Endometrium (tissue), 2 donors: ENCODE results near the gene KMT2B.
A peak's percentile ranks its signal among the peaks of the same experiment; 100 is the strongest.
"Not testable (repeated sequence)": the region's sequence is repeated elsewhere in the genome, so short reads cannot be mapped to it uniquely, and the experiment has no call there.

ENCODE experiments used
- FAIRE-seq: peaks from 2 replicates; lab custom pipeline; 2012; peaks lifted over from hg19 to GRCh38; lab: Jason Lieb, UNC
- donor health status: control.
- donor health status: control.

Gene KMT2B

GRCh38 chr19:35717665-35718344 is at the start of gene KMT2B:
Gene KMT2B, plus strand, starts transcription at chr19:35718003. Its CDS starts 16 bp downstream, at chr19:35718019.
- FAIRE-seq, result no peak

DNA sequence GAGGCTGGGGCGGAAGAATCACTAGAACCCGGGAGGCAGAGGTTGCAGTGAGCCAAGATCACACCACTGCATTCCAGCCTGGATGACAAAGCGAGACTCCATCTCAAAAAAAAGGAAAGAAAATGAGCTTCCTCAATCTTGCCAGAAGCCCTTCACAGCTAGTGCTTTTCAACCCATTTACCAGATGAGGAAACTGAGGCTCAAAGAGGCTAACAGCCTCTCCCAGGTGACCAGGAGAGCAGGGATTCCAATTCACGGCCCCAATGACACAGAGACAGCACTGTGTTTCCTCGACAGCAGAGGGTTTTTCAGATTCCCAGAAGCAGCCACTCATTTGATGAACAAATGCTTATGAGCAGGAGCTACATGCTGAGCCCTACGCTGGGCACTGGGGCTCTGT is 48.2 kb upstream of the KMT2B start:
- no peak for FAIRE-seq

DNA sequence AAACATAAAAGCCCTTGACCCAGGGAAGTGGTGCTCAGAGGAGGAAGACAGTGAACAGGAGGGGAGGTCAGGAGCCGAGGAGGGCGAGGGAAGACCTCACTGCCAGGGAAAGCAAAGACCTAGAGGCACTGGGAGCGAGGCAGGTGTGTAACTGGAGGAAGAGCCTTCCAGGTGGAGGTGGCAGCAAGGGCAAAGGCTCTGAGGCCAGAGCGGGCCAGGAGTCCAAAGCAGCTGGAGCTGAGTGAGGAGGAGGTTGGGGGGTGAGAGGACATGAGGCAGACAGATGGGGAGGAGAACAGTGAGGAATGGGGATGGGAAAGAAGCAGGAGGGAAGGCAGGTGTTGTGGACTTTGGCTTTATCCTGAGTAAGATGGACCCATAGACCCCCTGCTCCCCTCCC is 47.8 kb upstream of the KMT2B start:
- FAIRE-seq, result no peak

DNA sequence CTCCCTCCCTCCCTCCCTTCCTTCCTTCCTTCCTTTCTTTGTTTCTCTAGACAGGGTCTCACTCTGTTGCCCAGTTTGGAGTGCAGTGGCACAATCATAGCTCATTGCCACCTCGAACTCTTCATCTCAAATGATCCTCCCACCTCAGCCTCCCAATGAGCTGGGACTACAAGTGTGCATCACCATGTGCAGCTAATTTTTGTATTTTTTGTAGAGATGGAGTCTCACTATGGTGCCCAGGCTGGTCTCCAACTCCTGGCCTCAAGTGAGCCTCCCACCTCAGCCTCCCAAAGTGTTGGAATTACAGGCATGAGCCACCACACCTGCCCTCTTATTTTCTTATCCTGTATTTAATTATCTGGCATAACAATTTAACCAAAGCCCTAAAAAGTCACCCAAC is 47.1 kb upstream of the KMT2B start:
- no peak for FAIRE-seq

DNA sequence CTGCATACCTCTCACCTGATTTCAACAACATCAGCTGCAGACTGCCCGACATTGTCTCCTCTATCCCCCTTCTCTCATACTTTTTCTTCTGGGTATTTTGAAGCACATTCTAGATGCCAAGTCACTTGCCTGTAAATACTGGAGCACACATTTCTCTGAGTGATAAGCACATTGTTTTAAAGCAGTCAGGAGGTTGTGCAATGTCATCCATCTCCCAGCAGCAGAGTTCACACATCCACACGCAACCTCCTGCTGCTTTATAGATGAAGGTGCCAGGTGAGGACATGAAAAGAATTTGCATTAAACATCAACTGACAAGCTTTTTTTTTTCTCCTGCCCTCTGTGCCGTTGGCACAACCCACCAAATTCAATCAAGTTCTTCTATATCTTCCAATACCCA is 46.0 kb upstream of the KMT2B start:
- no peak for FAIRE-seq

DNA sequence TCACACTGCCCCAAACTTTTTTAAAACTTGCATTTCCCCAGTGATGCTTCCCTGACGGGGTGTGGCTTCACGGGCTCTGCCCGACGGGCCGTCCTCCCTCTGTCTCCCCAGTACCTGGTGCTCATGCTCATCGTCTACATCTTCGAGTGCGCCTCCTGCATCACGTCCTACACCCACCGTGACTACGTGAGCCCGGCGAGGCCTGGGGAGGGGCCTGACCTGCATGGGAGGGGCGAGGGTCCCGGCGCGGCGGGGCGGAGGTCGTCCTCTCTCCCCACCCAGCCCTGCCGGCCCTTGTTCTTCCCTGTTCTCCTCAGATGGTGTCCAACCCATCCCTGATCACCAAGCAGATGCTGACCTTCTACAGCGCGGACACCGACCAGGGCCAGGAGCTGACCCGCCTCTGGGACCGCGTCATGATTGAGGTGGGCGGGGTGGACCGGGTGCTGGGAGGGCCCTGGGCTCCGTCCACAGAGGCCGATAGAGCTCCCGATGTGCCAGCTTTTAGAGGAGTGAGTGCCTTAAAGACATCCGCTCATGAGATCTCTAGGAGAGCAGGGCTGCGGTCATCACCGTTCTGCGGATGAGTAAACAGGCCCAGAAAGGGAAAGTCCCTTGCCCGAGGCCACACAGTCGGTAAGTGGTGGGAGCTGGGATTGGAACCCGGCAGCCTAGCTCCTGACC is 44.5 kb upstream of the KMT2B start:
- no peak for FAIRE-seq

- FAIRE-seq, result no peak
Observed at GRCh38 chr19:35675589-35676140, 42.1 kb upstream of the KMT2B start.

GRCh38 chr19:35689836-35690235 is 28.0 kb upstream of the KMT2B start:
- peak; percentile 82 for FAIRE-seq

GRCh38 chr19:35691106-35691505 is 26.7 kb upstream of the KMT2B start:
- FAIRE-seq, result not testable (repeated sequence)

DNA sequence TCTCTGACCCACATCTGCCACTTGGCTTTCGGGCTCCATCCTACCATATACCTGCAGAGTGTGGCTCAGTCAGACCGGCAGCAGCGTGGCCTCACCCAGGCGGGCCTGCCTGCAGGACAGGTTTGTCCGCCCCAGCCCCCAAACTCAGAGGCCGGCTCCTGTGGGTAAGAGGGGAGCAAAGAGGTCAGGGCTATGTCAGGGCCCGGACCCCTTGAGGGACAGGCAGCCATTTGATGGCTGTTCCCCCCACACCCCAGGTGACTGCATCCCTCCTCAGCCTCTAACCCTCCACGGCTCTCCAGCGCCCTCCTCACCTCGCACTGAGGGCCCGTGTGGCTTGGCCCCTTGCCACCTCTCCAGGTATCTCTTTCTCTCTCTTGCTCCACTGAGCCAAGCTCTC is 25.8 kb upstream of the KMT2B start:
- no peak for FAIRE-seq

GRCh38 chr19:35693422-35693821 is 24.4 kb upstream of the KMT2B start:
- FAIRE-seq, result no peak

GRCh38 chr19:35693835-35694599 is 23.8 kb upstream of the KMT2B start:
- no peak for FAIRE-seq

- no peak for FAIRE-seq
Observed at GRCh38 chr19:35695895-35696422, 21.8 kb upstream of the KMT2B start.

GRCh38 chr19:35696835-35697234 is 21.0 kb upstream of the KMT2B start:
- FAIRE-seq, result no peak

DNA sequence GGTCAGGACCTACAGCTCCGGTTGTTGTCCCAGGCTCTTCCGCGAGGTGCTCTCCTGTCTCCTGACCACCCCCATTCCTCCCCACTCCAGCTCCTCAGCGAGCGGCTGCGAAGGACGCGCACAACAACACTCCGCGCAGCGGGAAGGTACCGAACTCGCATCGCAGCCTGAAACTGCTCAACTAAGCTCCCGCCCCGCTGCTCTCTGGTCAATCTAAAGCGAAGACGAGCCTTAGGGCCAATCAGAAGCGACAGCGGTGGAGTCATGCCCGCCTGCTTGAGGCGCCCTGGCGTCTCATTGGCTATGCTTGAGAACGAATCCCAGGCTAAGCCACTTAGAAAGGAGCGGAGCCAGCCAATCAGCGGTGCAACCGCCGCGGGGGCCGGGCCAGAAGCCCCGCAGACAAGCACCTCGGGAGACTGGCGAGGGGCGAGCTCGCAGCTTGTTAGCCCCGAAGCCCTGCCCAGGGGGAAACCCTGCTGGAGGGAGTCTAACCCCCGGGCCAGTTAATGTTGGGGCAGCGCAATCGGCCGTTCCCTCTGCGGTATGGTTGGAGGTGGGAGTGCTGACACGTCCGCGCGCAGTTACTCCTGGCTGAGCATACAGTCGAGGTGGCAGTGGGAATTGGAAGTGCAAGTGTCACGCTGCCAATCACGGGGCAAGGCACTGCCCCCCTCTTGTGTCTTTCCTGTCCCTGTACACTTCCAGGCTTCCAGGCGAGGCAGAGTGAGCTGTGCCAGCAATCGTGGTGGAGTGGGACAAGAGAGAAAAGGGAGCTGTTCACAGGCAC is 15.4 kb upstream of the KMT2B start:
- FAIRE-seq, result peak; percentile 95

GRCh38 chr19:35703343-35703742 is 14.5 kb upstream of the KMT2B start:
- FAIRE-seq, result no peak

- no peak for FAIRE-seq
Observed at GRCh38 chr19:35704218-35704617, 13.6 kb upstream of the KMT2B start, which contains the start of gene ZBTB32. Gene ZBTB32, plus strand, starts transcription at chr19:35704558. Its CDS starts 10,069 bp downstream, at chr19:35714627.

- FAIRE-seq, result no peak
Observed at GRCh38 chr19:35708391-35708790, 9.4 kb upstream of the KMT2B start.

DNA sequence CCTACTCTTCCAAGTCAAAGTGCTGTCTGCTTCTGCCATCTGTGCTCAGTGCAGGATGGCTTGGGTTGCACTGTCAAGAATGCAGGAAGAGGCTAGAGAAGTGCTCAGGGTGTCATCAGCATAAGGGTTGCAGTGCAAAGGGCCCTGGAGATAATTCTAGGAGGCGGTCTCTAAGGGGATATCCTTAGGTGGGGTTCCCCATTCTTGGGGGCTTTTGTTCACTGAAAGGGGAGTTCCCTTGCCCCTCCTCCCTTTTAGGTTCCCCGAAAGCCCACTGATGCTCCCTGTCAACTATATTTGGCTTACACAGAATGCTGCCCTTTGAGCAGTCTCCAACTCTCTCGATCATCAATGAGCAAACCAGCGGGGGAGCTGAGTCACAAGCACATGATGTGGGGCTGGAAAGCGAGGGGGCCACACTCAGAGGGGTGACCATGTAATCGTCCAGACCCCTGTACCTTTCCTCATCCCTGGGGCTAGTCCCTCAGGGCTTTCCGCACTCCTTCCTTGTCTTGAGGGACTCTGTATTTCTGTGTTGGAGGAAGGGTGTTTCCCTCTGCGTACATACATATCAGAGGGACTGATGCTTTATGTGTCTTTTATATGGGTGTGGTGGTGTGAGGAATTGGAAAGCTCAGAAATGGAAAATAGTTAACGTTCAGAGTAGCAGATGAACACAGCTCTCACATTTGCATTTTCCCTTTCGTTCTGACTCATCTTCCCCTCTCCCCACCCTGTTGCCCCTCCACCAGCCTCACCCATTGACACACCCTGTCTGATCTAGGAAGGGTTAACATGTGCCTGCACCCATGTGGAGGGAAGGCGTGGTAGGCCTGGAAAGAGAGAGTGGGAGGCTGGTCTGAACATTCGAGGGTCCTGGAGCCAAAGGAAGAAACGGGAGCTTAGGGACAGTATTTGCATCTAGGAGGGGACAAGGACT is 6.7 kb upstream of the KMT2B start:
- no peak for FAIRE-seq
